Memory B cell (primary cell): ENCODE results near the gene CDS1.
"Not testable (repeated sequence)": the region's sequence is repeated elsewhere in the genome, so short reads cannot be mapped to it uniquely, and the experiment has no call there.

Experiments
- ATAC-seq: fragments of 150-1000 bp; cut with Tn5 transposase; 2 replicates; pipeline ENCODE4 v1.10.0; 2021; ENCODE audit warnings: low read depth, mild to moderate bottlenecking, moderate library complexity
- DNase-seq, 2 donors: peaks; one replicate each; pipeline ENCODE4 v3.0.0; 2022; ENCODE audit warnings: low spot score in 2 of 2
- H3K27ac Mint-ChIP-seq: one replicate; pipeline ENCODE4 v1.8.0; 2022; ENCODE audit warnings: mild to moderate bottlenecking, moderate library complexity, mixed read lengths
- H3K27me3 Mint-ChIP-seq: one replicate; pipeline ENCODE4 v1.8.0; 2022; ENCODE audit warnings: mixed read lengths
- H3K36me3 Mint-ChIP-seq: one replicate; pipeline ENCODE4 v1.8.0; 2022; ENCODE audit warnings: mild to moderate bottlenecking, mixed read lengths
- H3K4me1 Mint-ChIP-seq: one replicate; pipeline ENCODE4 v1.8.0; 2022; ENCODE audit warnings: mixed read lengths
- H3K4me3 Mint-ChIP-seq: one replicate; pipeline ENCODE4 v1.8.0; 2022; ENCODE audit warnings: mild to moderate bottlenecking, moderate library complexity, mixed read lengths
- H3K9me3 Mint-ChIP-seq: one replicate; pipeline ENCODE4 v1.8.0; 2022; ENCODE audit warnings: mixed read lengths

Gene CDS1

DNA sequence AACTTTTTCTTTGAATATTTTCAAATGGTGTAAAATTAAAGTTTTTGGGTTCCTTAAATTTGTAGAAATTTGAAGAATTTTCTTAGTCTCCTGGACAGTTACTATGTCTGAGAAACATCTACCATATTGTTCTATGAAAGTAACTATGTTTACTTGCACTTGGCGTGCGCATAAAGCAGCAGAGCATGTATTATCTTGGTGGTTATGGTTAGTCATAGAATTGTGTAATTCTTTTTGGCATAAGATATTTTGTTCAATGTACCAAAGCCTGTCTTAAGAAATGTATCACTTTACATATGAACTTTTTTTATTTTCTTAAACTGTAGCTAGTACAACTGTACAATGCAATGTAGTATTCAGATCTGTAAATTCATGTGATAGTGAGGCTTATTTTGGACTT is 49.2 kb downstream of the CDS1 start:
- peaks cover 2% of the 10 kb centered on the region for H3K27me3 Mint-ChIP-seq
- H3K27ac Mint-ChIP-seq, result no peak overlapping the region
- ATAC-seq, result no peak
- peaks cover 2% of the 10 kb centered on the region for H3K9me3 Mint-ChIP-seq
- H3K4me3 Mint-ChIP-seq, result no peak overlapping the region
- DNase-seq, result no peak
- H3K36me3 Mint-ChIP-seq, result peaks cover 2% of the 10 kb centered on the region
- no peaks in the 10 kb centered on the region for H3K4me1 Mint-ChIP-seq

- ATAC-seq, result no peak
- H3K9me3 Mint-ChIP-seq, result peaks cover 2% of the 10 kb centered on the region
Measured at GRCh38 chr4:84634961-84635360, 52.0 kb downstream of the CDS1 start.

GRCh38 chr4:84638092-84638491 is 55.2 kb downstream of the CDS1 start:
- H3K36me3 Mint-ChIP-seq, result peaks cover 2% of the 10 kb centered on the region
- peaks cover 2% of the 10 kb centered on the region for H3K27me3 Mint-ChIP-seq
- no peak overlapping the region for H3K4me3 Mint-ChIP-seq
- H3K27ac Mint-ChIP-seq, result no peak overlapping the region
- peaks cover 2% of the 10 kb centered on the region for H3K9me3 Mint-ChIP-seq
- no peaks in the 10 kb centered on the region for H3K4me1 Mint-ChIP-seq
- DNase-seq, result no peak
- no peak for ATAC-seq

More at GRCh38 chr4:84634961-84635360, 52.0 kb downstream of the CDS1 start:
- Mint-ChIP-seq H3K27me3 (peaks cover 2% of the 10 kb centered on the region), H3K27ac (no peak overlapping the region), H3K4me3 (no peak overlapping the region), H3K4me1 (no peaks in the 10 kb centered on the region), H3K36me3 (peaks cover 2% of the 10 kb centered on the region)
- DNase-seq, result no peak

GRCh38 chr4:84639145-84639544 is 56.2 kb downstream of the CDS1 start:
- Mint-ChIP-seq H3K27ac (no peak overlapping the region), H3K9me3 (peaks cover 2% of the 10 kb centered on the region), H3K4me1 (no peaks in the 10 kb centered on the region), H3K27me3 (peaks cover 2% of the 10 kb centered on the region), H3K36me3 (peaks cover 2% of the 10 kb centered on the region), H3K4me3 (no peak overlapping the region)
- ATAC-seq (no peak), DNase-seq (no peak)

- no peak for DNase-seq
- H3K9me3 Mint-ChIP-seq, result no peaks in the 10 kb centered on the region
- H3K36me3 Mint-ChIP-seq, result no peaks in the 10 kb centered on the region
- no peak overlapping the region for H3K27ac Mint-ChIP-seq
- ATAC-seq, result no peak
- H3K4me1 Mint-ChIP-seq, result no peaks in the 10 kb centered on the region
- H3K4me3 Mint-ChIP-seq, result no peak overlapping the region
- no peaks in the 10 kb centered on the region for H3K27me3 Mint-ChIP-seq
Measured at GRCh38 chr4:84644087-84644486, 61.2 kb downstream of the CDS1 start.

DNA sequence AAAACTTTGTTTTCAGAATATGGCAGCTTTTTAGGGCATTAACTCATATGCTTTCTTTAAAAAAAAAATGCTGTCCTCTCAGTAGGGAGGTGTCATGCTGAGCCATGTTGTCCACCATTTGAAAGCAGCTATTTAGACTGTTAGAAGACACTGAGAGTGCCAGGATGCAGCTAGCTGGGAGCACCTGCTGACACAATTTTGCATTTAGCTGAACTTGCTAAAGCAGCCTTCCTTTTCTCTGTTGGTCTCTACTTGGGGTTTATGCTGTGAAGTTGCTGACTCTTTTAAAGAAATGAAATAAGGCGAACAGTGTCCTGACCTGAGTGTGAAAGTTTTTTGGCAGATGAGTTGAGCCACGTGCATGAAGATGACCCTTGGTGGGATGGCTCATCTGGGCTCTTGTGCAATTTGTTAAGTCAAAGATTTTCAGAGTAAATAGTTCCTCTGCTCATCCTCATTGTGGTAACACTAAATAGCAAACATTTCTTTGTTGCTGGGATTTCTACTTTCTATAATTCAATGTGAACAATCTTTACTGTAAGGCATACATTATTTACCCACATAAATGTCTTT is 64.5 kb downstream of the CDS1 start:
- ATAC-seq (no peak), DNase-seq (no peak)
- Mint-ChIP-seq H3K4me1 (no peaks in the 10 kb centered on the region), H3K4me3 (no peak overlapping the region), H3K9me3 (no peaks in the 10 kb centered on the region), H3K27ac (no peak overlapping the region), H3K27me3 (no peaks in the 10 kb centered on the region), H3K36me3 (no peaks in the 10 kb centered on the region)

- Mint-ChIP-seq H3K4me1 (no peaks in the 10 kb centered on the region), H3K4me3 (no peak overlapping the region), H3K27me3 (no peaks in the 10 kb centered on the region), H3K9me3 (no peaks in the 10 kb centered on the region), H3K36me3 (no peaks in the 10 kb centered on the region), H3K27ac (no peak overlapping the region)
- no peak for DNase-seq
- no peak for ATAC-seq
Measured at GRCh38 chr4:84648178-84648577, 65.3 kb downstream of the CDS1 start.

- no peaks in the 10 kb centered on the region for H3K27me3 Mint-ChIP-seq
- DNase-seq (no peak), ATAC-seq (no peak)
- no peak overlapping the region for H3K27ac Mint-ChIP-seq
- H3K4me3 Mint-ChIP-seq, result no peak overlapping the region
- H3K36me3 Mint-ChIP-seq, result no peaks in the 10 kb centered on the region
- H3K9me3 Mint-ChIP-seq, result no peaks in the 10 kb centered on the region
- no peaks in the 10 kb centered on the region for H3K4me1 Mint-ChIP-seq
Measured at GRCh38 chr4:84648863-84649647, 66.1 kb downstream of the CDS1 start.

DNA sequence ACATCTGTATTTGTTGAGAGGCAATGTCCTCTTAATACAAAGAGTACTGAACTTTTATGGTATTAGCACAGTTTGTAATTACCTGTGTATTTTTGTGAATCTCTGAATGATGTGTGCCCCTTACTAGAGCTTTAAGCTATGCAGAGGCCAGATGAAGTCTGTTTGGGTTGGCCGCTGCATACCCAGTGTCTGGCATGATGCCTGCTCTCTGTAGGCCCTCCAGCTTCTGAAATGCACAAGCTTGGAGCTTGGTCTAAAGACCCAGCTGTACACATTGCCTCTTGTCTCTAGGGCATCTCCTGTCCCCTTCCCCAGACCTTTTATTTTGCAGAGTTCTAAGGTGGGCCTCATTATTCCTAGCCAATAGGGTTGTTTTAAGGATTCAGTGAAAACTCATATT is 68.6 kb downstream of the CDS1 start:
- Mint-ChIP-seq H3K4me1 (no peaks in the 10 kb centered on the region), H3K36me3 (no peaks in the 10 kb centered on the region), H3K4me3 (no peak overlapping the region), H3K27ac (no peak overlapping the region), H3K9me3 (peaks cover 2% of the 10 kb centered on the region), H3K27me3 (peaks cover under 1% of the 10 kb centered on the region)
- no peak for ATAC-seq
- no peak for DNase-seq

DNA sequence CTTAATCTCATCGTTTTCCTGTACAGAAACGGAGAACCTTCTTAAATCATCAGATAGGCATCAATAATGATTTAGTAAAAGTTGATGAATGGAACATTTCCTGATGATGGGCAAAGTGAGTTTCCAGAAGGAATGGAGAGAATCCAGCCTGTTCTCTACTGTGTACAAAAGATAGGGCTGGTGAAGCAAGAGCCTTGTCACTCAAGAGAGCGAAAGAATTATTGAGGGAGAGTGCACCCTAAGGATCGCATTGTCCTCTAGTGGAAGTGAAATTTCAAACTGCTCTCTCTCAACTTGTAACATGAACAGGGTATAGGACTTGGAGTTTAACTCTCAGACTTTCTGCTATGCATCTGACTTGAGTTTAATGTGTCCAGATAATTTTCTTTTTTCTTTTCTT is 69.6 kb downstream of the CDS1 start:
- H3K4me3 Mint-ChIP-seq, result no peak overlapping the region
- H3K4me1 Mint-ChIP-seq, result no peaks in the 10 kb centered on the region
- H3K27ac Mint-ChIP-seq, result no peak overlapping the region
- ATAC-seq, result no peak
- no peak for DNase-seq
- H3K36me3 Mint-ChIP-seq, result peaks cover 1% of the 10 kb centered on the region
- peaks cover 5% of the 10 kb centered on the region for H3K9me3 Mint-ChIP-seq
- peaks cover 3% of the 10 kb centered on the region for H3K27me3 Mint-ChIP-seq

- no peak overlapping the region for H3K4me3 Mint-ChIP-seq
- peaks cover 6% of the 10 kb centered on the region for H3K9me3 Mint-ChIP-seq
- no peak overlapping the region for H3K27ac Mint-ChIP-seq
- H3K36me3 Mint-ChIP-seq, result peaks cover 1% of the 10 kb centered on the region
- H3K27me3 Mint-ChIP-seq, result peaks cover 3% of the 10 kb centered on the region
- DNase-seq (no peak), ATAC-seq (no peak)
- no peaks in the 10 kb centered on the region for H3K4me1 Mint-ChIP-seq
Measured at GRCh38 chr4:84660606-84661005, 77.7 kb downstream of the CDS1 start.

- Mint-ChIP-seq H3K27ac (no peak overlapping the region), H3K4me1 (no peaks in the 10 kb centered on the region), H3K36me3 (peaks cover 1% of the 10 kb centered on the region), H3K27me3 (peaks cover 3% of the 10 kb centered on the region), H3K9me3 (peaks cover 5% of the 10 kb centered on the region), H3K4me3 (no peak overlapping the region)
- ATAC-seq (no peak), DNase-seq (no peak)
Measured at GRCh38 chr4:84661191-84661939, 78.4 kb downstream of the CDS1 start.

GRCh38 chr4:84664767-84665166 is 81.8 kb downstream of the CDS1 start:
- ATAC-seq, H3K9me3 Mint-ChIP-seq, DNase-seq, H3K27ac Mint-ChIP-seq, H3K4me3 Mint-ChIP-seq, H3K4me1 Mint-ChIP-seq, H3K36me3 Mint-ChIP-seq, H3K27me3 Mint-ChIP-seq: not testable (repeated sequence)

GRCh38 chr4:84666439-84666838 is 83.5 kb downstream of the CDS1 start:
- Mint-ChIP-seq H3K4me3 (no peak overlapping the region), H3K9me3 (no peaks in the 10 kb centered on the region), H3K36me3 (no peaks in the 10 kb centered on the region), H3K4me1 (no peaks in the 10 kb centered on the region), H3K27ac (no peak overlapping the region), H3K27me3 (no peaks in the 10 kb centered on the region)
- ATAC-seq, result no peak
- no peak for DNase-seq
